B cell (primary cell): Measurements from ENCODE around the gene CD40.

Experiments used
- CTCF ChIP-seq: fragments of 200-600 bp; IDR thresholded peaks from one replicate; pipeline ENCODE4 v1.8.0; 2022; ENCODE audit warnings: antibody characterized with exemption, mild to moderate bottlenecking
- EZH2 ChIP-seq: IDR thresholded peaks from 2 replicates; pipeline ENCODE4 v1.6.1; 2012; ENCODE audit warnings: borderline replicate concordance, low read depth, mild to moderate bottlenecking, moderate library complexity, low read length; ENCODE audit not compliant: insufficient read depth, poor library complexity, severe bottlenecking

GRCh38 chr20:46150943-46151342 lies 32.8 kb downstream of the CD40 start:
- no peak for TF ChIP-seq EZH2
- no peak for TF ChIP-seq CTCF
